Right renal pelvis (tissue), 4 donors: ENCODE data around the gene SDHB. TPM values are rescaled to one million over a fixed set of nuclear protein-coding genes. Genes with fewer than 3 reads are reported as not detected.

ENCODE experiments used
- DNase-seq, 4 donors: peaks; one replicate each; pipeline ENCODE4 v3.0.0-alpha.2; 2013; ENCODE audit warnings: low read depth in 4 of 4, low spot score in 3 of 4, missing footprints in 1 of 4
- polyA plus RNA-seq, 4 donors: library from polyadenylated mRNA; unstranded; fragments of 120-200 nt; gene quantifications; one replicate each; pipeline ENCODE4 v1.2.1, GENCODE V29; 2013; ENCODE audit not compliant: insufficient read length in 4 of 4

Gene SDHB
- polyA plus RNA-seq, 4 donors, result 153 to 164 (median 160) TPM

- DNase-seq, result no peak
Measured at GRCh38 chr1:16991571-16991970, 62.3 kb downstream of the SDHB start.

GRCh38 chr1:16989676-16990391 lies 64.0 kb downstream of the SDHB start:
- DNase-seq, result no peak

- DNase-seq, result no peak
Measured at GRCh38 chr1:16988210-16988609, 65.6 kb downstream of the SDHB start.

- no peak for DNase-seq
Measured at GRCh38 chr1:16986962-16987361, 66.9 kb downstream of the SDHB start.

GRCh38 chr1:16986560-16986959 lies 67.3 kb downstream of the SDHB start:
- DNase-seq, result no peak

- no peak for DNase-seq
Measured at GRCh38 chr1:16986113-16986512, 67.7 kb downstream of the SDHB start.

- DNase-seq, result no peak
Measured at GRCh38 chr1:16984717-16985116, 69.1 kb downstream of the SDHB start.

GRCh38 chr1:16983649-16984048 lies 70.2 kb downstream of the SDHB start:
- DNase-seq, result no peak

- DNase-seq, result no peak
Measured at GRCh38 chr1:16982902-16983301, 70.9 kb downstream of the SDHB start.

- DNase-seq, result no peak
Measured at GRCh38 chr1:16981269-16981849, 72.5 kb downstream of the SDHB start.

- DNase-seq, result no peak
Measured at GRCh38 chr1:16980473-16981268, 73.2 kb downstream of the SDHB start, which contains the start of gene MFAP2. Gene MFAP2 (minus strand): TSS chr1:16980620. CDS start chr1:16978273, 2,347 bp downstream.

GRCh38 chr1:16979475-16980327 lies 74.1 kb downstream of the SDHB start:
- DNase-seq, result peak in 1 of 4 donors; percentile 60

- no peak for DNase-seq
Measured at GRCh38 chr1:16978567-16979474, 75.0 kb downstream of the SDHB start.

GRCh38 chr1:16978139-16978538 lies 75.7 kb downstream of the SDHB start:
- no peak for DNase-seq

- no peak for DNase-seq
Measured at GRCh38 chr1:16977377-16977776, 76.5 kb downstream of the SDHB start.

- DNase-seq, result no peak
Measured at GRCh38 chr1:16976966-16977365, 76.9 kb downstream of the SDHB start.

GRCh38 chr1:16975838-16976237 lies 78.0 kb downstream of the SDHB start:
- DNase-seq, result no peak

GRCh38 chr1:16975211-16975610 lies 78.6 kb downstream of the SDHB start:
- no peak for DNase-seq

GRCh38 chr1:16973215-16973614 lies 80.6 kb downstream of the SDHB start:
- DNase-seq, result no peak
